HG03575 (cell line): ENCODE results near the gene SDK2.
"Not testable (repeated sequence)": the region's sequence is repeated elsewhere in the genome, so short reads cannot be mapped to it uniquely, and the experiment has no call there.

Source experiments
- ATAC-seq: cut with Tn5 transposase; IDR thresholded peaks from one replicate; pipeline ENCODE4 v1.9.1; 2021; ENCODE audit not compliant: unreplicated experiment, insufficient number of reproducible peaks, low FRiP score; ENCODE audit errors: extremely low read depth

Gene SDK2

GRCh38 chr17:73376152-73376551, 268.1 kb downstream of the SDK2 start:
- no peak for ATAC-seq

- no peak for ATAC-seq
These were observed 272.4 kb downstream of the SDK2 start for GRCh38 chr17:73371836-73372235.

GRCh38 chr17:73371285-73371684, 273.0 kb downstream of the SDK2 start:
- no peak for ATAC-seq

GRCh38 chr17:73369817-73370490, 274.3 kb downstream of the SDK2 start:
- ATAC-seq = not testable (repeated sequence)

- no peak for ATAC-seq
These were observed 275.1 kb downstream of the SDK2 start for GRCh38 chr17:73369111-73369521.

GRCh38 chr17:73368085-73368631, 276.1 kb downstream of the SDK2 start:
- ATAC-seq = no peak

GRCh38 chr17:73365906-73366623, 278.2 kb downstream of the SDK2 start:
- no peak for ATAC-seq

GRCh38 chr17:73365301-73365874, 278.9 kb downstream of the SDK2 start:
- ATAC-seq = no peak

GRCh38 chr17:73364155-73364522, 280.1 kb downstream of the SDK2 start:
- ATAC-seq = no peak

GRCh38 chr17:73363442-73364154, 280.6 kb downstream of the SDK2 start:
- no peak for ATAC-seq

GRCh38 chr17:73362697-73363096, 281.5 kb downstream of the SDK2 start:
- ATAC-seq = no peak

- no peak for ATAC-seq
These were observed 283.1 kb downstream of the SDK2 start for GRCh38 chr17:73360961-73361761.

GRCh38 chr17:73359987-73360410, 284.2 kb downstream of the SDK2 start:
- ATAC-seq = no peak

- no peak for ATAC-seq
These were observed 284.9 kb downstream of the SDK2 start for GRCh38 chr17:73359352-73359751.

- no peak for ATAC-seq
These were observed 285.6 kb downstream of the SDK2 start for GRCh38 chr17:73358668-73359067.

GRCh38 chr17:73357981-73358380, 286.3 kb downstream of the SDK2 start:
- no peak for ATAC-seq

- no peak for ATAC-seq
These were observed 286.9 kb downstream of the SDK2 start for GRCh38 chr17:73357318-73357717.

GRCh38 chr17:73356561-73357170, 287.6 kb downstream of the SDK2 start:
- ATAC-seq = no peak
